Stimulated activated CD8-positive, alpha-beta memory T cell treated with anti-CD3 and anti-CD28 coated beads, Interleukin-7, amount 100 ng/mL, for 24 hours (primary cell): ENCODE results near the gene TRMT112.

Source experiments
- DNase-seq: peaks from one replicate; pipeline ENCODE4 v3.0.0-alpha.2; 2020; ENCODE audit warnings: low read depth

Gene TRMT112

DNA sequence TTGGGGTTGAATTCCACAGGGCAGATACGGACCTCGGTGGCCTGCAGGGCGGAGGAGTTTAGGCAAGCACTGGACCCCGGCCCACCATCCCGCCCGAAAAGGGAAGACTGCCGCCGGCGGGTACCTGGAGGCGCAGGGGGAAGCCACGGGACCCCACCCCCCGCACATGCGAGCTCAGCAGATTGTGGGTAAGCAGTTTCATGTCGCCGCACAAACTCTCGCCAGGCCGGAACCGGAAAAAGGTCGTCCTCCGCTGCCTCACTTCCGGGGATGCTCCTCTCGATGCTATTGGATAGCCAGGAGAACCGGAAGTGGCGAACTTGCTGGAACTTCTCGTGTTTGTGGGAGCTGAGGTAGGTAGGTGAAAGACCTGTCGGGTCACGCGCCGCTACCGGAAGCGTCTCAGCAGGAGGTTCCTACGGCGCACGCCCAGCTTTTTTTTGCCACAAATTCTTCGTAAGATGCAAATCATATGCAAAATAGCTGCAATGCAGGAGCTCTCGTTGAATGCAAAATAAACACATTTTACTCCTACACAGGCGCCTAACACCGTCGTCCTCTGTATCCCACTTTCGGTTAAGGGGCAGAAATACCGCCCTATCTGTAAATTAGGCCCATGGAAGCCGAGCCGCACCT is at the start of gene TRMT112:
Gene TRMT112, minus strand, starts transcription at position 235 of the 636 bp plus-strand sequence. Its CDS starts 33 bp downstream, at position 202.
- DNase-seq, result peak; percentile 93

DNA sequence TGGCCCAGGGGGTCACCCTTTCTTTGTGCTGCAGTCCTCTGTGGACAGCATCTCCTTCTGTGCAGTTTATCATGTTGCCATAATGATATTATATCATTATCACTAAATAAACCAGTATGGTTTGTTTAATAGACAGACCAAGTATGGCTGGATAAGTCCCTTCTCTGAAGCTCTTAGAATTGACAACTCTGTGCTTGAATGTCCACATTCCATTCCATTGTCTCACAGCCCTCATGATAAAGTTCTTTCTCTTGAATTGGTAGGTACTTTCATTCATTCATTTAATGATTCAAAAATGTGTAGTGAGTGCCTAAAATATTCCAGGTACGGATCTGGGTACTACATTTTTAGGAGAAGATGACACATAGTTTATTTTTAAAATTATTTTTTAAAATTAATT is 49.4 kb upstream of the TRMT112 start:
- DNase-seq, result no peak

DNA sequence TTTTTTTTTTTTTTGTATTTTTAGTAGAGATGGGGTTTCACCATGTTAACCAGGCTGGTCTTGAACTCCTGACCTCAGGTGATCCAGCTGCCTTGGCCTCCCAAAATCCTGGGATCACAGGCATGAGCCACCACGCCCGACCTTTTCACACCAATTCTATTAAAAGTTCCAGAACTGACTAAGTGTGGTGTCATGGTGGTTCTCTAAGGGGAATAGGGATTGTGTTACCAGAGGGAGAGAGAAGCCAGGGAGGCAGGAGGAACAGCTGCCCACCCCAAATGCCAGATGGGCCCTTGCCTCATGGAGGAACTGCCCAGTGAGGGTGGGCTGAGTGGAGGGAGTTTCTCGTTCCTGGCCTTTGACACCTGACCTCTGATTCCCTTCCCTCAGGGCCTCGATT is 47.6 kb upstream of the TRMT112 start:
- no peak for DNase-seq

DNA sequence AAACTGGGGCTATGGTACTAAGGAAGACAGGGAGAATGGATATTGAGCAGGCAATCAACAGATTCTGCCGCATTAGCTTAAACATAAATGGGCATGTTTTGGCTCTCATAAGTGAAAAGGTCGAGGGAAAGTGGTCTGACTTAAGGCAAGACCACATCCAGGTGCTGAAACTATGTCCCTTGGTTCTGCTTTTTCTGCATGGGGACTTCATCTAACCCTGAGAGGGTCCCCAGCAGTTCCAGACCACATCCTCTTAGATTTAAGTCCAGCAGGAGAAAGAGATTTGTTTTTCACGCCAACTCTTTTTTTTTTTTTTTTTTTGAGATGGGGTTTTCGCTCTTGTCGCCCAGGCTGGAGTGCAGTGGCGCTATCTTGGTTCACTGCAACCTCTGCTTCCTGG is 47.1 kb upstream of the TRMT112 start:
- DNase-seq, result no peak

DNA sequence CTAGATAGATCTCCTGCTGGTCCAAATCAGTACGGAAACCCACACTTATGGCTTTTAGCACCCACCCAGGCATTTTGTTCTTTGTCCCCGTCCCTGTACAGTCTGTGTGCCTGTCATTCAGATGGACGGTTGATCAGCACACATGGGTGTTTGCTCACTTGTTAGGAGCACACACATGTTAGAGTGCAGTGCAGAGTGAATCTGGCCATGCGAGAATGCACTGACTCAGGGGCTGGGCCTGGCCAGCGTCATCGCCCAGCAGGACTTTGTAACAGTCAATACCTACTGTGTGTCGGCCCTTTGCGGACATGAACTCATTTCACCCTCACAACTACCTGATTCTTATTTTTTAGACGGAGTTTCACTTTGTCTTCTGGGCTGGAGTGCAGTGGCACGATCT is 45.0 kb upstream of the TRMT112 start:
- DNase-seq, result no peak

DNA sequence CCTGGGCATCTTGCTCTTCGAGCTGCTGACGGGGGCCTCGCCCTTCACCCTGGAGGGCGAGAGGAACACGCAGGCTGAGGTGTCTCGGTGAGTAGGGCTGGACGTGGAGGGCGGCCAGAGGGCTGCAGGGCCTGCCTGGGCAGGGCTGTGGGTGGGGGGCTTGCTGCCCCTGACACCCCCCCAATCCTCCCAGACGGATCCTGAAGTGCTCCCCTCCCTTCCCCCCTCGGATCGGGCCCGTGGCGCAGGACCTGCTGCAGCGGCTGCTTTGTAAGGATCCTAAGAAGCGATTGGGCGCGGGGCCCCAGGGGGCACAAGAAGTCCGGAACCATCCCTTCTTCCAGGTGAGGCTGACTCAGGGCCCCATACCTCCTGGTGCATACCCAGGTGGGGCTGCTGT is 44.3 kb upstream of the TRMT112 start:
- DNase-seq, result no peak

DNA sequence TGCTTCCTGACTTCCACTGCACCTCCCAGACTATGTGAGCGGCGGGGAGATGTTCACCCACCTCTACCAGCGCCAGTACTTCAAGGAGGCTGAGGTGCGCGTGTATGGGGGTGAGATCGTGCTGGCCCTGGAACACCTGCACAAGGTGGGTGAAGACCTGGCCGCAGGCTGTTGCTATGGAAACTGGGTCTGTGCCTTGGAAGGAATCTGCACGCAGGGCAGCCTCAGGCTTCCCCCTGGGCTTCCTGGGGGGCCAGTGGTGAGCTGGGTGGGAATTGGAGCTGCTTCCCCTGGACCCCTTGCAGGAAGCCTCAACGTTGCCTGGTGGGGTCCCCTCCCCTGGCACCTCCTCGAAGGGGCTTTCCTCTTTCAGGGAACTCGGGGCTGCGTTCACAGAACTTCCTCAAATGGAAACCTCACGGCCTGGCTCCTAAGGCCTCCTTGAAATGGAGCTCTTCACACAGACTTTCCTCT is 43.1 kb upstream of the TRMT112 start:
- no peak for DNase-seq

DNA sequence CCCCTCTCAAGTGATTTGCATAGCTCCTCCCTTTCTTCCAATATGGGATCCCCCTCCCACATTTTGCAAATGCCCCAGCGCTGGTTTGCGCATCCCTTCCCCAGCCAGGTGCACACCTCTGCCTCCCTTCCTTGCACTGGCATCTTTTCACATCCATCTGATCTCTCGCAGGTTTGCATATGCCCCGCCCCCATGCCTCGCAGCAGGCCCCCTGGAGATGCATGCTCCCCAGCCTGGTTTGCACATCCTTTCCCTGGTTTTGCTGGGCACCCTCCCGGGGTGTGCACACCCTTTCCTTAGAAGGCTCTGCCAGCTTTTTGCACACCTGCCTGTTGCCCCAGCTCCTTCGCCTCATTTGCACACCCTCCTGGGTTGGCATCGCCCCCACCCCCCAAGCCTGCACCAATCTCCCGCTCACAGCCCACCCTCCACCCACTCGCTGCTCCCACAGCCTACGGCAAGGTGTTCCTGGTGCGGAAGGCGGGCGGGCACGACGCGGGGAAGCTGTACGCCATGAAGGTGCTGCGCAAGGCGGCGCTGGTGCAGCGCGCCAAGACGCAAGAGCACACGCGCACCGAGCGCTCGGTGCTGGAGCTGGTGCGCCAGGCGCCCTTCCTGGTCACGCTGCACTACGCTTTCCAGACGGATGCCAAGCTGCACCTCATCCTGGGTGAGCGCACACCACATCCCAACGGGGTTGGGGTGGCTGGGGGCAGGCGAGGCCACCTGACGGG is 42.5 kb upstream of the TRMT112 start:
- no peak for DNase-seq

DNA sequence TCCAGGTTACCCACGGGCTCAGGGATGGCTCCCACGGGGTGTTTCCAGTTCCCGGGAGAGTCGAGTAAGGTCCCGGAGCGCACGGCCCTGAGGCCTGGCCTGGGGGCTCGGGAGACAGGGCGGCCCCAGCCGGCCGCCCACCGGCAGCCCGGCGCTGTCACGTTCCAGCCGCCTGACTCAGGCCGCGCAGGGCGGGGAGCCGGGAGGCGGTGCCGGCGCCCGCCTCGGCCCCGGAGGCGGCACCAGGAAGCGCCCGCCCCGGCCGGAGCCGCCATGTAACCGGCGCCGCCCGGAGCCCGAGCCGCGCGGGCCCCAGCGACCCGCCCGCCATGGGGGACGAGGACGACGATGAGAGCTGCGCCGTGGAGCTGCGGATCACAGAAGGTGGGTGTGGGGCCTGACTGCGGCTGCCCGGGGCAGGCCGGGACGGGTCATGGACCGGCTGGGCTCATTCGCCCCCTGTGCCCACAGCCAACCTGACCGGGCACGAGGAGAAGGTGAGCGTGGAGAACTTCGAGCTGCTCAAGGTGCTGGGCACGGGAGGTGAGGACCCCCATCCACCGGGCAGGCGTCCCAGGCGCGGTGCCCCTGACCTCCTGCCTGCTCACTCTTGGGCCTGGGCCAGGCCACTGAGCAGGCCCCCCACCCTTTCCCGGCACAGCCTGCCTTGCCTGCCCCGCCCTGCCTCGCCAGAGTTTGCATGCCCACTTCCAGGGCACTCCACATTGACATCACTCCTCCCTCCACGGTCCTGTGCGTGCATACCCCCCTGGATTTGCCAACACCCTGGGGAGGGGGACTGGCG is 41.8 kb upstream of the TRMT112 start, which contains the start of gene RPS6KA4:
Gene RPS6KA4, plus strand, starts transcription at position 256 of the 805 bp plus-strand sequence. Its CDS starts 74 bp downstream, at position 330.
- no peak for DNase-seq

DNA sequence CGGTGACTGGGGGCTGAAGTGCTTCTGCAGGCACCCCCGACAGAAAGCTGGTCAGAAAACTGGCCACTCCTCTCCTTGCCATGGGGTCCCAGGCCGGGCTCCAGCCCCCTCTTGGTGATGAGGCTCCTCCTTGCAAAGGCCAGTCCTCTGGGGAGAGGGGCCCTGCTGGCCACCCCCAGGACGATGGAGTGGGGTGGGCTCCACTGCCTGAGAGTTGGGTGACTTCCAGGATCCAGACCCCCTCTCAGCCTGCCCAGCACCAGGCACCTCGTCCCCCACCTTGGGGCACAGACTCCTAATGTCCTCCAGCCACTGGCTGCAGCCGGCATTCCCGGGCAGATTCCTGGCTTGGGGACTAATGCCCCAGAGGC is 41.2 kb upstream of the TRMT112 start:
- DNase-seq, result no peak

DNA sequence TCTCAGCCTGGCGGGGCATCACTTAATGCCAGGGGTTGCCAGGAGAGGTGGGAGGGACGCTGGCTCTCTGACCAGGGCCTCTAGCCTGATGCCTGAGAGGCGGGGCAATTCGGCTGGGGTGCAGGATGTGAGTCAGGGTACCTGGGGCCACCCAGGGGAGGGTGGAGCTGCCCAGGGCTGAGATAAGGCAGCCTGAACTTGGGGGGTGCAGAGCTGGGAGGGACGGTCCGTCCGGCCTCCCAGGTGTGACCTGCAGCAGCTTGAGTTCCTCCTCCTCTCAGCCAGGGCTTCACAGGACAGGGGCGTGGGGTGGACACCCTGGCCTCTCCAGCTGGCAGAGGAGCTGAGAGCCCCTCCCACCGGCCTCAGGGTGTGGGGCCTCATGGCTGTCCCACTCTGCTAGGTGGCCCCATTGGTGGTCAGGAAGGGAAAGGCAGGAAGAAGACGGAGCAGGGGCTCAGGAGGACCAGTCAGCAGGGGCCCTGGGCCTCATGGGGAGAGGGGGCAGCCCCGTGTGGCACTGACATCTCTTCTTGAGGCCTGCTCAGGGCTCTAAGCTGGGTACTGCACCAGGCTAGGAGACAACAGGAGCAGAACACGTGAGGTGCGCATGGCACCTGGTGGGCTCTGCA is 40.7 kb upstream of the TRMT112 start:
- no peak for DNase-seq

DNA sequence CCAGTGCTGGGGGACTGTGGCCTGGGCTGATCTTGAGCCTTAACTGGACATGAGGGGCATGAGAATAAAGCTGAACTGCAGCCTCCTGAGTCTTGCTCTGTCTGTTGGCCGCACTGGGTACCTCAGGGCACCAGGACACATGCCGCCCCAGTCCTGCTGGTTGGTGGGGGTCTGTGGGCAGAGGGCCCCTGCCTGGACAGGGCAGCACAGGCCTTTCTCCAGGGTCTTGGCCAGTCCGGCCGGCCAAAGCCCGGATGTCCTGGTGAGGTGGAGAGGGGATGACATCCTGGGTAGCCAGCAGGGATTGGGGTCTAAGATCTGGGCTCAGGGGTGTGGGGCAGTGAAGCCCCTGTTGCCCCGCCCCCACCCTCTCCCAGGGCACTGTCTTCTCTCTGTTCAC is 40.1 kb upstream of the TRMT112 start:
- DNase-seq, result no peak

DNA sequence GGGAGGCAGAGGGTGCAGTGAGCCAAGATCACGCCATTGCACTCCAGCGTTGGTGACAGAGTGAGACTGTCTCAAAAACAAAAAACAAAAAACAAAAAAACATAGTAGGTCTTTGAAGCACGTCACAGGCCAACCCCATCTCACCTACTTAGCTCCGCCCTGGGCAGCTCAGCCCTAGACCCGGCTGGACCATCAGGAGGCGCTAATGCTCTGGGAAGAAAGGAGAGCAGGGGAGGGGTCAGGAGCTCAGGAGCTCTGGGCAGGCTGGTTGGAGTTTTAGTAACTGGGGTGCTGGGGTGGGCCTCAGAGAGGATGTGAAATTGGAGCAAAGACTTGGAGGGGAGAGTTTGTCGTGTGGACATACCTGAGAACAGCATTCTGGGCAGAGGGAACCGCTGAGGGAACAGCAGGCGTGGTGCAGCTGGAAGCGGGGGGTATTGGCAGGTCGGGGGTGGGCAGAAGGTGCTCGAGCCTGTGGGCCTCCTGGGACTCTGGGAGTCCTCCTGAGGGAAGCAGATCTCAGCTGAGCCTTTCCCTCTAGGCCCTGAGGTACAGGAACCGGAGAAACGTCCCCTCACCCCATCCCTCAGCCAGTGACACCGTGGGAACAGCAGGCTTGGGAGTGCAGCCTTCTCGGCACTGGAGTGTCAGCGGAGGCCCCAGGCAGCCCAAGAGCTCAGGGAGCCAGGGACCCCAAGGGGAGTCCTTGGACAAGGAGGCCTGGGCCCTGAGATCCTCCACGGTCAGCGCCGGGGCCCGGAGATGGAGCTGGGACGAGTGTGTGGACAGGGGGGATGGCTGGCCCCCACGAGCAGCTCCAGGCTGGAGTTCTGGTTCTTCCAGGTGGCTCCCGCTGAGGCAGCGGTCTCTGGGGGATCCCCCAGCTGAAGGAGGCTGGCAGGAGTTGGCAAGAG is 39.4 kb upstream of the TRMT112 start:
- no peak for DNase-seq

DNA sequence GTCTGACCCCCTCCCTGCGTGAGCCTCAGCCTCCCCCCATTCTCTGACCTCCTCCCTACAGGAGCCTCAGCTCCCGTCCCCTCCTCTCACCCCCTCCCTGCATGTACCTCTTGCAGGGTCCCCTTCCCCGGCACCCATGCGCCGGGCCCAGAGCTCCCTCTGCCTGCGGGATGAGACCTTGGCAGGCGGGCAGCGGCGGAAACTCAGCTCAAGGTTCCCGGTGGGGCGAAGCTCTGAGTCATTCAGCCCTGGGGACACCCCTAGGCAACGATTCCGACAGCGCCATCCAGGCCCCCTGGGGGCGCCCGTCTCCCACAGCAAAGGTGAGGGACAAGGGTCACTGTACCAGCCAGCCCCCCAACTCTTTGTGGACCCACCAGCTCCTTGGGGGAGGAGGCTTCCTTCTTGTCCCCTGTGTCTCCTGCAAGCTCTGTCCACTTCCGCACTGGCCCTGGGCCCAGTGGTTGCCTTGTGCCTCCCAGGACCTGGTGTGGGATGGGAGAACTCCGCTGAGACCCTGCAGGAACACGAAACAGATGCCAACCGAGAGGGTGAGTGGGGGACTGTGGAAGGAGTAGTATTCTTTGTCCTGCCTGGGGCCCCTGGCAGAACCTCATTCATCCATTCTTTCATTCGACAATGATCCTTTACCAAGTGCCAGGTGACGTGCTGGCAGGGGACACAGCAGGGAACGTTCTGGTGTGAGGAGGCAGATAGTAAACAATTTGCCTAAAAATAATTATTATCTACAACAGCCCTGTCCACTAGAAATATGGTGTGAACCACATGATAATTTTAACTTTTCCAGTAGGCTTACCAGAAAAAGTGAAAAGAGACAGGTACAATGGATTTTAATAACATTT is 38.0 kb upstream of the TRMT112 start:
- DNase-seq, result no peak

DNA sequence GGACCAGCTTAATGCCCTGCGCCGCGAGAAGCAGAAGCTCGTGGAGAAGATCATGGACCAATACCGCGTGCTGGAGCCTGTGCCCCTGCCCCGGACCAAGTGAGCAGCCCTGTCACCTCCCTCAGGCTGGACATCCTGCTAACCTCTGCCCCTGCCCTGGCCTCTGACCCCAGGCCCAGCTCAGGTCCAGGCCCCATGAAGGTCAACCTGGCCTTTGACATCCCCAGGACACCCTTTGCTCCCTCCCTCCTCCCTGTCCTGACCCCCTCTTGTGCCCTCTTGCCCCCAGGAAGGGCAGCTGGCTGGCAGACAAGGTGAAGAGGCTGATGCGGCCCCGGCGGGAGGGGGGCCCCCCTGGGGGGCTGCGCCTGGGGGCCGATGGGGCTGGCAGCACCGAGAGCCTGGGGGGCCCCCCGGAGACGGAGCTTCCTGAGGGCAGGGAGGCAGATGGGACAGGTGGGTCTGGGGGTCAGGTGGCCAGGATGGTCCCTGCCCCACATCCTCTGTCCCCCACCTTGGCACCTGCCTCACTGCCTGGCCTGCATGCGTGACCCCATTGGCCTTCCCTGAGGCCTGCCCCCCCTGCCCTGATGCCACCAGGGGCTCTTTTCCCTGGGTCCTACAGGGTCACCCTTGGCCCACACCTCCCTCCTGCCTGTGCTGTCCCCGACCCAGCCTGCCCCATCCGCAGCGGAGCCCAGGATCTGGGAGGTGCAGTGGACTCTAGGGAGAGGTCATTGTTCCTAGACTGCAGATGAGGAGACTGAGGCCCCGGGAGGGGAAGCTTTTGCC is 36.6 kb upstream of the TRMT112 start:
- DNase-seq, result no peak

DNA sequence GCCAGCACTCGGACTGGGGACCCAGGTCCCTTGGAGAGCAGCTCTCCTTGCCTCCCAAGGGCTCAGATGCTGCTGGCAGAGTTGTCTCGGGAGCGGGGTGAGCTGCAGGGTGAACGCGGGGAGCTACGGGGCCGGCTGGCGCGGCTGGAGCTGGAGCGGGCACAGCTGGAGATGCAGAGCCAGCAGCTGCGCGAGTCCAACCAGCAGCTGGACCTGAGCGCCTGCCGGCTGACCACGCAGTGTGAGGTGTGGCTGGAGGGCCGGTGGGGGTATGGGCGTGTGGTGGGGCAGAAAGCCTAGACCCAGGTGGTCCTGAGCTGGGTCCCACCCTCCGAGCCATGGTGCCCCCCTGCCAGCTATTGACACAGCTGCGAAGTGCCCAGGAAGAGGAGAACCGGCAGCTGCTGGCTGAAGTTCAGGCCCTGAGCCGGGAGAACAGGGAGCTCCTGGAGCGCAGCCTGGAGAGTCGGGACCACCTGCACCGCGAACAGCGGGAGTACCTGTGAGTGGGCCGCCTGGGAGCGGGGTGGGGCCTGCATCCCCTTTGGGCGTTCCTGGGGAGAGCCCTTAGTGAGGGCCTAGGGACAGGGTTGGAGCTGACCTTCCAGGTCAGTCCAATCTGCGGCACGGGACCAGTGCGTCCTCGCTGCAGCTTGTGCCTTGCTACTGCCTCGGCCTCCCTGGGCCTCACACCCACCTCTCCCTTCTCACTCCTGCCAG is 35.8 kb upstream of the TRMT112 start:
- no peak for DNase-seq

DNA sequence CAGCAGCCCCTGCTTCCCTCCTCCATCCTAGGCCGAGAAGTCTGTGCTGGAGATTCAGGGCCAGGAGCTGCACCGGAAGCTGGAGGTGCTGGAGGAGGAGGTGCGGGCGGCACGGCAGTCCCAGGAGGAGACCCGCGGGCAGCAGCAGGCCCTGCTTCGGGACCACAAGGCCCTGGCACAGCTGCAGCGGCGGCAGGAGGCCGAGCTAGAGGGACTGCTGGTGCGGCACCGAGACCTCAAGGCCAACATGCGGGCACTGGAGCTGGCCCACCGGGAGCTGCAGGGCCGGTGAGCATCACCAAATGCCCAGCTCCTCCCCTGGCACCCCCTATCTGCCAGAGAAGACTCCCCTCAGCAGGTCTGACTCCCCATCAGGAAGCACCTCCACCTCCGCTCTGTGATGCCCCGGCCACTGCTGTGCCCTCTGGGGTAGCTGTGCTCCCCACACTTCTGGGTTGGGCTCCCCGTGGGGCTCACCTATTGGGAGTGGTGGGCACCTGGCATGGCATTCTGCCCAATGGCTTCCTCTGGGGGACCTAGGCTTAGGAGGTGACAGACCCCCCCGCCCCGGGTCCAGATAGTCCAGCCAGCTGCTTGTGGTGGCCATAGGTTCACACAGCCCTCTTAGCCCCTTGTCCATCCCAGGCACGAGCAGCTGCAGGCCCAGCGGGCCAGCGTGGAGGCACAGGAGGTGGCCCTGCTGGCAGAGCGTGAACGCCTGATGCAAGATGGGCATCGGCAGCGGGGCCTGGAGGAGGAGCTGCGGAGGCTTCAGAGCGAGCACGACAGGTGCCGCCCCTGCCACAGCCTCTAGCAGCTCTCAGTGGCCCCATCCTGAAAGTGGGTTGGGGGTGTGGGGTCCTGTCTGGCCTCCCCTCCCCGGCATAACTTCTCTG is 35.0 kb upstream of the TRMT112 start:
- no peak for DNase-seq

DNA sequence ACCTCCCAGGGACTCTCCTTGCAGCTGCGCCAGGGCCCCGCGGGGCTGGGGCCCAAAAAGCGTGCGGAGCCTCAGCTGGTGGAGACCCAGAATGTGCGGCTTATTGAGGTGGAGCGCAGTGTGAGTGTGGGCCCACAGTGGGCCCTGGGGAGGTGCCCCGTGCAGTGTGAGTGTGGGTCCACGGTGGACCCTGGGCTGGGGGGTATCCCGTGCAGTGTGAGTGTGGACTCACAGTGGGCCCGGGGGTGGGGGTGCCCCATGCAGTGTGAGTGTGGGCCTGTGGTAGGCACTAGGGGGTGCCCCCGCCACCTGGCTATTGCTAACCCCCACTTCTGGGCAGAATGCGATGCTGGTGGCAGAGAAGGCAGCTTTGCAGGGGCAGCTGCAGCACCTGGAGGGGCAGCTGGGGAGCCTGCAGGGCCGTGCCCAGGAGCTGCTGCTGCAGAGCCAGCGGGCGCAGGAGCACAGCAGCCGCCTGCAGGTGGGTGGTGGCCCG is 33.8 kb upstream of the TRMT112 start:
- no peak for DNase-seq
